MM.1S (cell line): ENCODE results near the gene STAMBP.
"Not testable (repeated sequence)": the region's sequence is repeated elsewhere in the genome, so short reads cannot be mapped to it uniquely, and the experiment has no call there.

Experiments used
- DNase-seq: peaks from one replicate; pipeline ENCODE4 v3.0.0-alpha.2; 2015
- H2AFZ ChIP-seq: fragments of 300-600 bp; sonication (generic); 2 replicates; pipeline ENCODE4 v1.6.0; 2016; ENCODE audit warnings: antibody characterized with exemption, low read length
- H3F3A ChIP-seq: fragments of 300-600 bp; sonication (generic); 2 replicates; pipeline ENCODE4 v1.6.1; 2016; ENCODE audit warnings: mild to moderate bottlenecking, antibody characterized with exemption, low read length, moderate library complexity, mixed read lengths; ENCODE audit not compliant: insufficient read depth
- H3K27ac ChIP-seq: fragments of 300-600 bp; sonication (generic); 2 replicates; pipeline ENCODE4 v1.5.1; 2016; ENCODE audit warnings: mild to moderate bottlenecking, low read length
- H3K27me3 ChIP-seq: fragments of 300-600 bp; sonication (generic); replicated peaks from 2 replicates; pipeline ENCODE4 v1.6.0; 2016; ENCODE audit warnings: low read length; ENCODE audit not compliant: insufficient read depth
- H3K36me3 ChIP-seq: fragments of 300-600 bp; sonication (generic); replicated peaks from 2 replicates; pipeline ENCODE4 v1.6.1; 2016; ENCODE audit warnings: mild to moderate bottlenecking, low read length, mixed read lengths; ENCODE audit not compliant: insufficient read depth
- H3K4me1 ChIP-seq: fragments of 300-600 bp; sonication (generic); 2 replicates; pipeline ENCODE4 v1.6.1; 2016; ENCODE audit warnings: low read length, mixed read lengths
- H3K4me2 ChIP-seq: fragments of 300-600 bp; sonication (generic); 2 replicates; pipeline ENCODE4 v1.6.0; 2016; ENCODE audit warnings: low read depth, low read length
- H3K4me3 ChIP-seq: fragments of 300-600 bp; sonication (generic); 2 replicates; pipeline ENCODE4 v1.5.1; 2016; ENCODE audit warnings: low read length, mixed read lengths
- H3K79me2 ChIP-seq: fragments of 300-600 bp; sonication (generic); 2 replicates; pipeline ENCODE4 v1.6.1; 2016; ENCODE audit warnings: mixed run types, low read length, mixed read lengths
- H3K9ac ChIP-seq: fragments of 300-600 bp; sonication (generic); 2 replicates; pipeline ENCODE4 v1.6.1; 2016; ENCODE audit warnings: low read length, mixed read lengths
- H3K9me2 ChIP-seq: fragments of 300-600 bp; sonication (generic); replicated peaks from 2 replicates; pipeline ENCODE4 v1.6.1; 2016; ENCODE audit warnings: mild to moderate bottlenecking, low read length, mixed read lengths; ENCODE audit not compliant: insufficient read depth
- H3K9me3 ChIP-seq: fragments of 300-600 bp; sonication (generic); replicated peaks from 2 replicates; pipeline ENCODE4 v1.6.1; 2016; ENCODE audit warnings: mild to moderate bottlenecking, low read length, mixed read lengths; ENCODE audit not compliant: insufficient read depth
- H4K20me1 ChIP-seq: fragments of 300-600 bp; sonication (generic); 2 replicates; pipeline ENCODE4 v1.6.1; 2016; ENCODE audit warnings: mild to moderate bottlenecking, low read length, moderate library complexity, mixed read lengths; ENCODE audit not compliant: insufficient read depth
- CTCF ChIP-seq: fragments of 300-600 bp; sonication (generic); IDR thresholded peaks from 2 replicates; pipeline ENCODE4 v1.5.1; 2016; ENCODE audit warnings: antibody characterized with exemption, low read length, mixed read lengths
- EZH2 ChIP-seq: fragments of 300-600 bp; sonication (generic); optimal IDR thresholded peaks from 2 replicates; pipeline ENCODE3; 2017; ENCODE audit warnings: low read depth, mild to moderate bottlenecking, antibody characterized with exemption, low read length, mixed read lengths
- EZH2phosphoT487 ChIP-seq: fragments of 300-600 bp; sonication (generic); IDR thresholded peaks from 2 replicates; pipeline ENCODE4 v1.6.1; 2018; ENCODE audit warnings: antibody characterized with exemption, low read length

STAMBP gene

DNA sequence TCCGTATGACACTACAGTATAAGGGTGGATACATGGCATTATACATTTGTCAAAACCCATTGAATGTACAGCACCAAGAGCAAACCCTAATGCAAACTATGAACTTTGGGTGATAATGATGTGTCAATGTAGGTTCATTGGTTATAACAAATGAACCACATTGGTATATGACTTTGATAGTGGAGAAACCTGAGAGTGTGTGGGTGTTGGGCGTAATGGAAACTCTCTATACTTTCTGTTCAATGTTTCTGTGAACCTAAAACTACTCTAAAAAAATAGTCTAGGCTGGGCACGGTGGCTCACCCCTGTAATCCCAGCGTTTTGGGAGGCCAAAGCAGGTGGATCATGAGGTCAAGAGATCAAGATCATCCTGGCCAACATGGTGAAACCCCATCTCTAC lies 57.6 kb downstream of the STAMBP start:
- Histone ChIP-seq H3K9ac (no peak overlapping the region), H3K9me3 (no peaks in the 10 kb centered on the region), H2AFZ (no peak overlapping the region), H3K36me3 (no peaks in the 10 kb centered on the region), H3K9me2 (no peaks in the 10 kb centered on the region), H3K79me2 (no peaks in the 10 kb centered on the region), H3K27me3 (no peaks in the 10 kb centered on the region), H3F3A (no peaks in the 10 kb centered on the region), H3K4me2 (no peak overlapping the region), H3K4me3 (no peak overlapping the region), H3K4me1 (no peaks in the 10 kb centered on the region), H3K27ac (no peak overlapping the region), H4K20me1 (no peaks in the 10 kb centered on the region)
- TF ChIP-seq EZH2phosphoT487 (no peak), EZH2 (no peak), CTCF (no peak)
- DNase-seq, result no peak

DNA sequence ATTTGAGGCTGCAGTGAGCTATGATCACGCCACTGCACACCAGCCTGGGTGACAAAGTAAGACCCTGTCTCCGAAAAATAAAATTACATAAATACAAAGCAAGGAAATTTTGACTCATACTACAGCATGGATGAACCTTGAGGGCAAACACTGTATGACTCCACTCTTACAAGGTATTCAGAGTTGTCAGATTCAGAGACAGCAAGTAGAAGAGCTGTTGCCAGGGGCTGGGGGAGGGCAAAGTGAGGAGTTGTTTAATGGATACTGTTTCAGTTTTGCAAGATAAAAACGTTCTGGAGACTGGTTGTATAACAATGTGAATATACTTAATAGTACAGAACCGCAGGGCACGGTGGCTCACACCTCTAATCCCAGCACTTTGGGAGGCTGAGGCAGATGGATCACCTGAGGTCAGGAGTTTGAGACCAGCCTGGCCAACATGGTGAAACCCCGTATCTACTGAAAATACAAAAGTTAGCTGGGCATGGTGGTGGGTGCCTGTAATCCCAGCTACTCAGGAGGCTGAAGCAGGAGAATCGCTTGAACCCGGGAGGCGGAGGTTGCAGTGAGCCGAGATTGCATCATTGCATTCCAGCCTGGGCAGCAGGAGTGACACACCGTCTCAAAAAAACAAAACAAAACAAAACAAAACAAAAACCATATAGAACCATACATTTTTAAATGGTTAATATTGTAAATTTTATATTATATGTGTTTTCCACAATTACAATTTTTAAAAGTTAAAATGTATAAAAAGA lies 59.0 kb downstream of the STAMBP start:
- H3K27me3 ChIP-seq, DNase-seq, H3K9ac ChIP-seq, H3K4me2 ChIP-seq, H2AFZ ChIP-seq, H3K36me3 ChIP-seq, H3K79me2 ChIP-seq, H3K4me3 ChIP-seq, H3K27ac ChIP-seq, H3K9me3 ChIP-seq, H3F3A ChIP-seq, H3K4me1 ChIP-seq, H4K20me1 ChIP-seq, H3K9me2 ChIP-seq: not testable (repeated sequence)

GRCh38 chr2:73888388-73888787 lies 59.6 kb downstream of the STAMBP start:
- Histone ChIP-seq H4K20me1 (no peaks in the 10 kb centered on the region), H3K4me2 (no peak overlapping the region), H2AFZ (no peak overlapping the region), H3K79me2 (no peaks in the 10 kb centered on the region), H3K36me3 (no peaks in the 10 kb centered on the region), H3K4me1 (no peaks in the 10 kb centered on the region), H3K27ac (no peak overlapping the region), H3K9ac (no peak overlapping the region), H3K27me3 (no peaks in the 10 kb centered on the region), H3K9me3 (no peaks in the 10 kb centered on the region), H3K4me3 (no peak overlapping the region), H3F3A (no peaks in the 10 kb centered on the region), H3K9me2 (no peaks in the 10 kb centered on the region)
- no peak for DNase-seq
- no peak for TF ChIP-seq EZH2phosphoT487
- TF ChIP-seq EZH2, result no peak
- no peak for TF ChIP-seq CTCF

- Histone ChIP-seq H3K4me3 (no peak overlapping the region), H2AFZ (no peak overlapping the region), H3K9me3 (no peaks in the 10 kb centered on the region), H3K9me2 (no peaks in the 10 kb centered on the region), H3K79me2 (no peaks in the 10 kb centered on the region), H3K9ac (no peak overlapping the region), H3K27me3 (no peaks in the 10 kb centered on the region), H3F3A (no peaks in the 10 kb centered on the region), H3K36me3 (no peaks in the 10 kb centered on the region), H4K20me1 (no peaks in the 10 kb centered on the region), H3K4me2 (no peak overlapping the region), H3K27ac (no peak overlapping the region), H3K4me1 (no peaks in the 10 kb centered on the region)
- TF ChIP-seq EZH2 (no peak), EZH2phosphoT487 (no peak), CTCF (no peak)
- no peak for DNase-seq
Measured at GRCh38 chr2:73889206-73889605, 60.4 kb downstream of the STAMBP start.
